Cortex of kidney (tissue), 1 donor: Measurements from ENCODE around the gene MLPH.

ENCODE experiments used
- DNase-seq: peaks from one replicate; lab custom pipeline; 2025; lab: John Stamatoyannopoulos, UW

MLPH gene

GRCh38 chr2:237500681-237501424, 13.8 kb downstream of the MLPH start:
- DNase-seq = no peak

- no peak for DNase-seq
These were observed 15.0 kb downstream of the MLPH start for GRCh38 chr2:237501892-237502513.

GRCh38 chr2:237503201-237503600, 16.1 kb downstream of the MLPH start:
- DNase-seq = no peak

GRCh38 chr2:237505188-237505939, 18.3 kb downstream of the MLPH start:
- no peak for DNase-seq

GRCh38 chr2:237507512-237507911, 20.5 kb downstream of the MLPH start:
- no peak for DNase-seq

GRCh38 chr2:237508361-237508760, 21.3 kb downstream of the MLPH start:
- no peak for DNase-seq

- DNase-seq = no peak
These were observed 22.1 kb downstream of the MLPH start for GRCh38 chr2:237509151-237509550.

- DNase-seq = no peak
These were observed 22.9 kb downstream of the MLPH start for GRCh38 chr2:237509905-237510304.

- no peak for DNase-seq
These were observed 23.6 kb downstream of the MLPH start for GRCh38 chr2:237510502-237511217.

- DNase-seq = no peak
These were observed 24.4 kb downstream of the MLPH start for GRCh38 chr2:237511433-237511832.

- no peak for DNase-seq
These were observed 24.9 kb downstream of the MLPH start for GRCh38 chr2:237511885-237512405.

GRCh38 chr2:237512774-237513466, 25.9 kb downstream of the MLPH start:
- DNase-seq = no peak

- no peak for DNase-seq
These were observed 26.6 kb downstream of the MLPH start for GRCh38 chr2:237513693-237514092.

GRCh38 chr2:237514474-237515130, 27.6 kb downstream of the MLPH start:
- no peak for DNase-seq

- DNase-seq = no peak
These were observed 28.1 kb downstream of the MLPH start for GRCh38 chr2:237515166-237515565.

- no peak for DNase-seq
These were observed 28.7 kb downstream of the MLPH start for GRCh38 chr2:237515621-237516275.

- no peak for DNase-seq
These were observed 30.1 kb downstream of the MLPH start for GRCh38 chr2:237517163-237517562.

- no peak for DNase-seq
These were observed 30.9 kb downstream of the MLPH start for GRCh38 chr2:237517990-237518389.

- DNase-seq = no peak
These were observed 32.6 kb downstream of the MLPH start for GRCh38 chr2:237519506-237520245.

GRCh38 chr2:237520290-237520689, 33.2 kb downstream of the MLPH start:
- no peak for DNase-seq
